MM.1S (cell line): ENCODE data around the gene DSCAML1.

Source experiments
- DNase-seq: peaks from one replicate; pipeline ENCODE4 v3.0.0-alpha.2; 2015
- H2AFZ ChIP-seq: fragments of 300-600 bp; sonication (generic); 2 replicates; pipeline ENCODE4 v1.6.0; 2016; ENCODE audit warnings: antibody characterized with exemption, low read length
- H3F3A ChIP-seq: fragments of 300-600 bp; sonication (generic); 2 replicates; pipeline ENCODE4 v1.6.1; 2016; ENCODE audit warnings: mild to moderate bottlenecking, antibody characterized with exemption, low read length, moderate library complexity, mixed read lengths; ENCODE audit not compliant: insufficient read depth
- H3K27ac ChIP-seq: fragments of 300-600 bp; sonication (generic); 2 replicates; pipeline ENCODE4 v1.5.1; 2016; ENCODE audit warnings: mild to moderate bottlenecking, low read length
- H3K27me3 ChIP-seq: fragments of 300-600 bp; sonication (generic); replicated peaks from 2 replicates; pipeline ENCODE4 v1.6.0; 2016; ENCODE audit warnings: low read length; ENCODE audit not compliant: insufficient read depth
- H3K36me3 ChIP-seq: fragments of 300-600 bp; sonication (generic); replicated peaks from 2 replicates; pipeline ENCODE4 v1.6.1; 2016; ENCODE audit warnings: mild to moderate bottlenecking, low read length, mixed read lengths; ENCODE audit not compliant: insufficient read depth
- H3K4me1 ChIP-seq: fragments of 300-600 bp; sonication (generic); 2 replicates; pipeline ENCODE4 v1.6.1; 2016; ENCODE audit warnings: low read length, mixed read lengths
- H3K4me2 ChIP-seq: fragments of 300-600 bp; sonication (generic); 2 replicates; pipeline ENCODE4 v1.6.0; 2016; ENCODE audit warnings: low read depth, low read length
- H3K4me3 ChIP-seq: fragments of 300-600 bp; sonication (generic); 2 replicates; pipeline ENCODE4 v1.5.1; 2016; ENCODE audit warnings: low read length, mixed read lengths
- H3K79me2 ChIP-seq: fragments of 300-600 bp; sonication (generic); 2 replicates; pipeline ENCODE4 v1.6.1; 2016; ENCODE audit warnings: mixed run types, low read length, mixed read lengths
- H3K9ac ChIP-seq: fragments of 300-600 bp; sonication (generic); 2 replicates; pipeline ENCODE4 v1.6.1; 2016; ENCODE audit warnings: low read length, mixed read lengths
- H3K9me2 ChIP-seq: fragments of 300-600 bp; sonication (generic); replicated peaks from 2 replicates; pipeline ENCODE4 v1.6.1; 2016; ENCODE audit warnings: mild to moderate bottlenecking, low read length, mixed read lengths; ENCODE audit not compliant: insufficient read depth
- H3K9me3 ChIP-seq: fragments of 300-600 bp; sonication (generic); replicated peaks from 2 replicates; pipeline ENCODE4 v1.6.1; 2016; ENCODE audit warnings: mild to moderate bottlenecking, low read length, mixed read lengths; ENCODE audit not compliant: insufficient read depth
- H4K20me1 ChIP-seq: fragments of 300-600 bp; sonication (generic); 2 replicates; pipeline ENCODE4 v1.6.1; 2016; ENCODE audit warnings: mild to moderate bottlenecking, low read length, moderate library complexity, mixed read lengths; ENCODE audit not compliant: insufficient read depth
- EZH2 ChIP-seq: fragments of 300-600 bp; sonication (generic); optimal IDR thresholded peaks from 2 replicates; pipeline ENCODE3; 2017; ENCODE audit warnings: low read depth, mild to moderate bottlenecking, antibody characterized with exemption, low read length, mixed read lengths
- EZH2phosphoT487 ChIP-seq: fragments of 300-600 bp; sonication (generic); IDR thresholded peaks from 2 replicates; pipeline ENCODE4 v1.6.1; 2018; ENCODE audit warnings: antibody characterized with exemption, low read length
- TF ChIP-seq, protein P1 (sequence below): fragments of 300-600 bp; sonication (generic); IDR thresholded peaks from 2 replicates; pipeline ENCODE4 v1.5.1; 2016; ENCODE audit warnings: antibody characterized with exemption, low read length, mixed read lengths

Gene DSCAML1

GRCh38 chr11:117631336-117632140 lies 165.5 kb downstream of the DSCAML1 start:
- H3F3A ChIP-seq, result no peaks in the 10 kb centered on the region
- no peaks in the 10 kb centered on the region for H4K20me1 ChIP-seq
- H3K9me3 ChIP-seq, result no peaks in the 10 kb centered on the region
- no peak overlapping the region for H3K4me2 ChIP-seq
- no peak overlapping the region for H3K27ac ChIP-seq
- H2AFZ ChIP-seq, result no peak overlapping the region
- H3K9me2 ChIP-seq, result no peaks in the 10 kb centered on the region
- H3K4me3 ChIP-seq, result no peak overlapping the region
- H3K36me3 ChIP-seq, result no peaks in the 10 kb centered on the region
- no peaks in the 10 kb centered on the region for H3K79me2 ChIP-seq
- H3K27me3 ChIP-seq, result peaks cover 100% of the 10 kb centered on the region
- DNase-seq, result no peak
- TF ChIP-seq, protein P1, sequence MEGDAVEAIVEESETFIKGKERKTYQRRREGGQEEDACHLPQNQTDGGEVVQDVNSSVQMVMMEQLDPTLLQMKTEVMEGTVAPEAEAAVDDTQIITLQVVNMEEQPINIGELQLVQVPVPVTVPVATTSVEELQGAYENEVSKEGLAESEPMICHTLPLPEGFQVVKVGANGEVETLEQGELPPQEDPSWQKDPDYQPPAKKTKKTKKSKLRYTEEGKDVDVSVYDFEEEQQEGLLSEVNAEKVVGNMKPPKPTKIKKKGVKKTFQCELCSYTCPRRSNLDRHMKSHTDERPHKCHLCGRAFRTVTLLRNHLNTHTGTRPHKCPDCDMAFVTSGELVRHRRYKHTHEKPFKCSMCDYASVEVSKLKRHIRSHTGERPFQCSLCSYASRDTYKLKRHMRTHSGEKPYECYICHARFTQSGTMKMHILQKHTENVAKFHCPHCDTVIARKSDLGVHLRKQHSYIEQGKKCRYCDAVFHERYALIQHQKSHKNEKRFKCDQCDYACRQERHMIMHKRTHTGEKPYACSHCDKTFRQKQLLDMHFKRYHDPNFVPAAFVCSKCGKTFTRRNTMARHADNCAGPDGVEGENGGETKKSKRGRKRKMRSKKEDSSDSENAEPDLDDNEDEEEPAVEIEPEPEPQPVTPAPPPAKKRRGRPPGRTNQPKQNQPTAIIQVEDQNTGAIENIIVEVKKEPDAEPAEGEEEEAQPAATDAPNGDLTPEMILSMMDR, result no peak
- TF ChIP-seq EZH2phosphoT487, result no peak
- TF ChIP-seq EZH2, result no peak
- no peak overlapping the region for H3K9ac ChIP-seq
- no peaks in the 10 kb centered on the region for H3K4me1 ChIP-seq

- Histone ChIP-seq H3K9me3 (no peaks in the 10 kb centered on the region), H3K9ac (no peak overlapping the region), H4K20me1 (no peaks in the 10 kb centered on the region), H3F3A (no peaks in the 10 kb centered on the region), H2AFZ (no peak overlapping the region), H3K9me2 (no peaks in the 10 kb centered on the region), H3K4me2 (no peak overlapping the region), H3K27ac (no peak overlapping the region), H3K4me3 (no peak overlapping the region), H3K79me2 (no peaks in the 10 kb centered on the region), H3K36me3 (no peaks in the 10 kb centered on the region), H3K27me3 (peaks cover 94% of the 10 kb centered on the region), H3K4me1 (no peaks in the 10 kb centered on the region)
- DNase-seq, result no peak
- TF ChIP-seq EZH2phosphoT487 (no peak), EZH2 (no peak)
- TF ChIP-seq, protein P1, result no peak
These were observed 167.0 kb downstream of the DSCAML1 start for GRCh38 chr11:117629891-117630538.

DNA sequence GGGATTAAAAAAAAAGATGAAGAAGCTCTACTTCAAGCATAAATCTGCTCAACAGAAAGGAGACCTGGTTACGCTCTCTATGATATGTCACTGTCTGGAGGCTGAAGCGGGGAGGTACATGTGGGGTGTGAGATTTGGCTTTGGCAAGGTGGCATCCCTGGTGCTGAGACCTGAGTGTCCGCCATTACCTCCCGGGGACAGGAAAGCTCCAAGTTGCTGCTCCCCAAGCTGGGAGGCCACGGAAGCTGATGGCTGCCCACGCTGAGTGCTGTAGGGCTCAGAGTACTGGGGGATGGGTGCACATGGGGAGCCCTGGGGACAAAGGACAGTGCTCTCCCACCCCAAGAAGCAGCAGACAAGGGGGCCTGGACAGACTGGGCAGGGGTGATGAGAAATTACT lies 167.9 kb downstream of the DSCAML1 start:
- Histone ChIP-seq H3K36me3 (no peaks in the 10 kb centered on the region), H3K27me3 (peaks cover 86% of the 10 kb centered on the region), H3K4me3 (no peak overlapping the region), H3K79me2 (no peaks in the 10 kb centered on the region), H3K4me1 (no peaks in the 10 kb centered on the region), H2AFZ (no peak overlapping the region), H3K27ac (no peak overlapping the region), H3F3A (no peaks in the 10 kb centered on the region), H3K4me2 (no peak overlapping the region), H3K9me2 (no peaks in the 10 kb centered on the region), H3K9me3 (no peaks in the 10 kb centered on the region), H3K9ac (no peak overlapping the region), H4K20me1 (no peaks in the 10 kb centered on the region)
- TF ChIP-seq EZH2phosphoT487 (no peak), EZH2 (no peak)
- TF ChIP-seq, protein P1, result no peak
- DNase-seq, result no peak
